Measurements from ENCODE around the gene COG3. TPM values are rescaled to one million over a fixed set of nuclear protein-coding genes. Genes with fewer than 3 reads are reported as not detected.

Gene COG3
- total RNA-seq, 1 donor, result 31.2 TPM

- TF ChIP-seq, protein P1, sequence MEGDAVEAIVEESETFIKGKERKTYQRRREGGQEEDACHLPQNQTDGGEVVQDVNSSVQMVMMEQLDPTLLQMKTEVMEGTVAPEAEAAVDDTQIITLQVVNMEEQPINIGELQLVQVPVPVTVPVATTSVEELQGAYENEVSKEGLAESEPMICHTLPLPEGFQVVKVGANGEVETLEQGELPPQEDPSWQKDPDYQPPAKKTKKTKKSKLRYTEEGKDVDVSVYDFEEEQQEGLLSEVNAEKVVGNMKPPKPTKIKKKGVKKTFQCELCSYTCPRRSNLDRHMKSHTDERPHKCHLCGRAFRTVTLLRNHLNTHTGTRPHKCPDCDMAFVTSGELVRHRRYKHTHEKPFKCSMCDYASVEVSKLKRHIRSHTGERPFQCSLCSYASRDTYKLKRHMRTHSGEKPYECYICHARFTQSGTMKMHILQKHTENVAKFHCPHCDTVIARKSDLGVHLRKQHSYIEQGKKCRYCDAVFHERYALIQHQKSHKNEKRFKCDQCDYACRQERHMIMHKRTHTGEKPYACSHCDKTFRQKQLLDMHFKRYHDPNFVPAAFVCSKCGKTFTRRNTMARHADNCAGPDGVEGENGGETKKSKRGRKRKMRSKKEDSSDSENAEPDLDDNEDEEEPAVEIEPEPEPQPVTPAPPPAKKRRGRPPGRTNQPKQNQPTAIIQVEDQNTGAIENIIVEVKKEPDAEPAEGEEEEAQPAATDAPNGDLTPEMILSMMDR (IDR thresholded peaks at IDR 0.05; ENCODE audit: insufficient read depth, low read length), result no peak
- DNase-seq (ENCODE audit: low read depth), result no peak
- H3K4me3 ChIP-seq (ENCODE audit: low read depth, low read length), result no peak overlapping the region
Observed at GRCh38 chr13:45447050-45447661, 17.6 kb upstream of the COG3 start.

DNA sequence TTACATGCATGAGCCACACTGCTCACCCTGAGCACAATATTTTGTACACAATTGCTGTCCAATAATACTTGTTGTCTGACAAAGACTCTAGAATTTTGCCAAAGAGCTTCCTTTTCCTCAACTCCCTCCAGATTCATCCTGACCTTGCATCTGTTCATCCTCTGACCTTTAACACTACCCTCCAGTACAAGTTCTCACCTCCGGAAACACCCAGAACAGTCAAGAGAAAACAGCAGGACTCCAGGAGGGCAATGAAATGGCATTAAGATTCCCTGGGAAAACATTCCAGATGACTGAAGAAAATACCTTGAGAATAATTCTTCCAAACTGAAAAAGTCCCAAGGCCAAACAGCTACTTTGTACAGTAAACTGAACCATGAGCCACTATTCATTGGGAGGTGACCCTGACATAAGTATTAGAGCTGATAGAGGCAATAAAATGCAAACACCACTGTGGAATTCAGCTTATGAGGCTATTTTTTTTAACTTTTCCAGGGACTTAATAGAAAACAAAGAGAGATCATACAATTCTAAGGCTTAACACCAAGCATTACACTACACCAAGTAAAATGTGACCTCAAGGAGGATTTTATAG, 15.7 kb upstream of the COG3 start:
- no peak for DNase-seq (ENCODE audit: low read depth)
- TF ChIP-seq, protein P1 (IDR thresholded peaks at IDR 0.05; ENCODE audit: insufficient read depth, low read length), result no peak
- no peak overlapping the region for H3K4me3 ChIP-seq (ENCODE audit: low read depth, low read length)

GRCh38 chr13:45451282-45451681, 13.5 kb upstream of the COG3 start:
- TF ChIP-seq, protein P1 (IDR thresholded peaks at IDR 0.05; ENCODE audit: insufficient read depth, low read length), result no peak
- no peak overlapping the region for H3K4me3 ChIP-seq (ENCODE audit: low read depth, low read length)
- DNase-seq (ENCODE audit: low read depth), result no peak

DNA sequence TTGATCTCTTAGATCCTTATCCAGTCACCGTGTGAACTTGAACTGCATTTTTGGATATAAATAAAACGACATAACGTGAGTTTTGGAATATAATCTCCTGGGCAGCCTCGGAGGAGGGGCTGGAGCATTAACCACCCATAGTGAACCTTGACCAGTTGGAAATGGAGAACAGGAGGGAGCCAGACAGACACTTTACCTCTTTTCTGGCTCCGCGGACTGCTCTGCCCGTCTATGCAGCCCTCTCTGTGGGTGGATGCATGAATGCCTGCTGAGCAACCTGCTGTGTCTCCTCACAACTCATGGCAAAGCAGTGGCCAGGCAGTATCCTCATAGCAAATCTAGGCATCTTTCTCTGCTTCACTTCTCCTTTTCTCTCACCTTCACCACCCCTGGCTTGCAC, 10.5 kb upstream of the COG3 start:
- DNase-seq (ENCODE audit: low read depth), result no peak
- TF ChIP-seq, protein P1 (IDR thresholded peaks at IDR 0.05; ENCODE audit: insufficient read depth, low read length), result no peak
- no peak overlapping the region for H3K4me3 ChIP-seq (ENCODE audit: low read depth, low read length)

GRCh38 chr13:45456196-45456972, 8.4 kb upstream of the COG3 start:
- DNase-seq (ENCODE audit: low read depth), result peak; percentile 60
- TF ChIP-seq, protein P1 (IDR thresholded peaks at IDR 0.05; ENCODE audit: insufficient read depth, low read length), result no peak
- no peak overlapping the region for H3K4me3 ChIP-seq (ENCODE audit: low read depth, low read length)

- no peak for DNase-seq (ENCODE audit: low read depth)
Observed at GRCh38 chr13:45464141-45464686, 525 bp upstream of the COG3 start.

More at GRCh38 chr13:45464141-45464686, 525 bp upstream of the COG3 start:
- TF ChIP-seq, protein P1 (IDR thresholded peaks at IDR 0.05; ENCODE audit: insufficient read depth, low read length), result no peak
- H3K4me3 ChIP-seq (ENCODE audit: low read depth, low read length), result peak overlapping the region; percentile 60

Measured in fibroblast of the aortic adventitia (primary cell).